T1000 (cell line): ENCODE data around the gene TTC21B.
A peak's percentile ranks its signal among the peaks of the same experiment; 100 is the strongest.
"Not testable (repeated sequence)": the region's sequence is repeated elsewhere in the genome, so short reads cannot be mapped to it uniquely, and the experiment has no call there.

Source experiments
- DNase-seq: peaks from one replicate; lab custom pipeline; 2025; ENCODE audit warnings: mixed read lengths; lab: John Stamatoyannopoulos, UW

The TTC21B gene

GRCh38 chr2:165953655-165954606, at the start of gene TTC21B:
TTC21B (minus strand) TSS chr2:165953776; CDS start chr2:165953705, 71 bp downstream.
- peak; percentile 91 for DNase-seq

- DNase-seq = no peak
Measured at GRCh38 chr2:166000401-166000800, 46.8 kb upstream of the TTC21B start.

- DNase-seq = no peak
Measured at GRCh38 chr2:165990846-165991245, 37.3 kb upstream of the TTC21B start.

GRCh38 chr2:165989851-165990250, 36.3 kb upstream of the TTC21B start:
- no peak for DNase-seq

GRCh38 chr2:165985120-165985519, 31.5 kb upstream of the TTC21B start:
- DNase-seq = no peak

GRCh38 chr2:165972161-165972560, 18.6 kb upstream of the TTC21B start:
- not testable (repeated sequence) for DNase-seq

- no peak for DNase-seq
Measured at GRCh38 chr2:165970663-165971062, 17.1 kb upstream of the TTC21B start.

GRCh38 chr2:165969227-165969626, 15.7 kb upstream of the TTC21B start:
- no peak for DNase-seq

- DNase-seq = no peak
Measured at GRCh38 chr2:165967746-165968145, 14.2 kb upstream of the TTC21B start.

- DNase-seq = no peak
Measured at GRCh38 chr2:165961818-165962217, 8.2 kb upstream of the TTC21B start.

- no peak for DNase-seq
Measured at GRCh38 chr2:165959371-165959770, 5.8 kb upstream of the TTC21B start.

GRCh38 chr2:165958313-165958960, 4.9 kb upstream of the TTC21B start:
- DNase-seq = no peak

- DNase-seq = peak; percentile 11
Measured at GRCh38 chr2:165957030-165957675, 3.6 kb upstream of the TTC21B start.

GRCh38 chr2:165953306-165953654, 296 bp downstream of the TTC21B start:
- DNase-seq = no peak

GRCh38 chr2:165952741-165953211, 800 bp downstream of the TTC21B start:
- no peak for DNase-seq

GRCh38 chr2:165952085-165952484, 1.5 kb downstream of the TTC21B start:
- no peak for DNase-seq

GRCh38 chr2:165950438-165950837, 3.1 kb downstream of the TTC21B start:
- DNase-seq = no peak

- no peak for DNase-seq
Measured at GRCh38 chr2:165941827-165942226, 11.7 kb downstream of the TTC21B start.

GRCh38 chr2:165938237-165938636, 15.3 kb downstream of the TTC21B start:
- no peak for DNase-seq

- no peak for DNase-seq
Measured at GRCh38 chr2:165933211-165933910, 20.2 kb downstream of the TTC21B start.

GRCh38 chr2:165927774-165928173, 25.8 kb downstream of the TTC21B start:
- no peak for DNase-seq

- no peak for DNase-seq
Measured at GRCh38 chr2:165927353-165927752, 26.2 kb downstream of the TTC21B start.
